ENCODE measurements around the gene NUTM2E. TPM values are rescaled to one million over a fixed set of nuclear protein-coding genes. Genes with fewer than 3 reads are reported as not detected.

NUTM2E gene
- total and polyA plus RNA-seq, 2 of the 4 experiments (the other 2 are of a cell fraction), result not detected

Other genes starting within 250 kb of the NUTM2E start
- not detected in 2 replicates for gene SFTPA1, start 215.8 kb upstream of the NUTM2E start, total RNA-seq (2012; rRNA removed)
- gene SFTPA1, start 215.8 kb upstream of the NUTM2E start, polyA plus RNA-seq (2012; rRNA removed), result not detected in 2 replicates
- under 0.01 and 0.18 TPM in 2 replicates for gene NUTM2B, start 123.5 kb upstream of the NUTM2E start, total RNA-seq (2012; rRNA removed)
- gene NUTM2B, start 123.5 kb upstream of the NUTM2E start, polyA plus RNA-seq (2012; rRNA removed), result 0.22 and 0.29 TPM in 2 replicates
- not detected in 2 replicates for gene SFTPD, start 122.4 kb downstream of the NUTM2E start, total RNA-seq (2012; rRNA removed)
- not detected in 2 replicates for gene SFTPD, start 122.4 kb downstream of the NUTM2E start, polyA plus RNA-seq (2012; rRNA removed)